Stimulated activated CD4-positive, alpha-beta T cell treated with anti-CD3 and anti-CD28 coated beads, Interleukin-12 subunit alpha, Interleukin-12 subunit beta, amount 100 ng/mL, for 24 hours (primary cell): ENCODE results near the gene CCDC40.

Source experiments
- DNase-seq, 2 experiments: peaks; one replicate each; pipeline ENCODE4 v3.0.0-alpha.2; 2020; ENCODE audit warnings: low read depth in 2 of 2

CCDC40 gene

DNA sequence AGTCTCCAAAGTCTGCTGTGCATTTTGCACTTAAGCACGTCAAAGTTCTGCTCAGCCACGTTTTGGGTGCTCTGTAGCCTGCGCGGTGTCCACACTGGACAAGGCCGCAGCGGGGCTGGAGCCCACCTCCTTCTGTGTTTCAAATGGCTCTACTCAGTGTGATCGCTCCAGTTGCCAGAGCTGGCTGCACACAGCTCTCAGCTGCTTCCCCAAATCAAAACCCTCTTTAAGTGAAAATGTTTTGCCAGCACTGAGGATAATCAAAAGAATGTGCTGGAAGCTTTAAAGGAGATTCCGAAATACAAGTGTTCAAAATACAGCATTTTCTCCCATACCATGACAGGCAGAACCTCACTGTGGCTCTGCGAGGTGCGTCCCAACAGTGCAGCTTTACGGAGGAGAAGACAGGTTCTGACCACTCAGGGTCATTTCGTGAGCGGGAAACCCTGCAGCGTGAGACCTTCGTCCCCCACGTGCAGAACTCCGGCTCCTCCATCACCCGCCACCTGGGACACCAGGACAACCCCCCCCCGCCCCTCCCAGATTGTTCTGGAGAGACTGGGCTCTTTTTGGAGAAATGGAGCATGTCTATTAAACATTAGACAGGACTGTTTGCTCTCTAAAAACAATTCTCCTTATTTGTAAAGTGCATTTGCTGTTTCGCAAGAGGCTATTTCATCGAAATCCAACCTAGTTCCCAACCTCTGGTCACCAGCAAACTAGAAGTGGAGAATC, 17.4 kb upstream of the CCDC40 start:
- no peak for DNase-seq

DNA sequence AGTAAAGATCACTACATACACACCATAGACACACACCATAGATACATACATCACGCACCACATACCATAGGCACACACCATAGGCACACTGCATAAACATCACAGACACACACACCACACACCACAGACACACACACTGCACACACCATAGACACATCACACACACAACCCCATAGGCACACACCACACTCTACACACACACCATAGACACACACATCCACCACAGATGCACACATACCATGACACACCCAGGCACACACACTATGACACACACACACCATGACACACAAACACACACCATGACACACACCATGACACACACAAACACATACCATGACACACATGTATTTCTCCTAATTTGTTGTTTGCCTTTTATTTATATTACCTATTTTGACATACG, 14.8 kb upstream of the CCDC40 start:
- DNase-seq: no peak

DNA sequence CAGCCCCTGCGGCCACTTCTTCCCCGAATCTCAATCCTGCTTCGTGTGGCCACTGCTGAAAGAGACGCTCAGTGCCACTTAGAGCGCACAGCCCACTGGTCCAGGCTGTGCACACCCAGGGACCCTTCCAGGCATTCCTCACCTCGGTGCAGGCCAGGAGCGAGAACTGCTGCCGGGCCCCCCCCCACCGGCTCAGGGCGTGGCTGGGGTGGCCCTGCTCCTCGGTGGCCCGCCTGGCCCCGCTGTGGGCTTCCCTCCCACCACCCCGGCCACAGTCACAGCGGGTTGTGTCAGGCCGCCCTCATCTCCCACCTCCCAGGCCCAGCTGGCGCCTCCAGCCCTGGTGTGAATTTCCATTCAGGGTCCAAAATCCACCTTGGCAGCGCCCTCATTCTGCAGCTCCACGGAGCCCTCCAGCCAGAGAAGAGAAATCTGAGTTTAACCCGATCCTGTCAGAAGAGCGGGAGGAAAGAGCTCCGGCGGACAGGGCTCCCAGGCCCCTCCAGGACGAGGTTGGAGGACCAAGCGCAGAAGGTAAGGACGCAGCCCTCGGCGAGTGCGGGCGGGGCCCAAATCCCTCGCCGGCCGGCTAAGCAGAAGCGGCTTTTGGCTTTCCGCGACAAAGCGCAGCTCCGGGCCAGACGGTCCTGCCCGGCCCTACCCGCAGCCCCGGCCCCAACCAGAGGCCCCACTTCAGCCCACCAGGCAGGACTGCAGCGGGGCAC, 12.8 kb upstream of the CCDC40 start:
- DNase-seq: no peak

DNA sequence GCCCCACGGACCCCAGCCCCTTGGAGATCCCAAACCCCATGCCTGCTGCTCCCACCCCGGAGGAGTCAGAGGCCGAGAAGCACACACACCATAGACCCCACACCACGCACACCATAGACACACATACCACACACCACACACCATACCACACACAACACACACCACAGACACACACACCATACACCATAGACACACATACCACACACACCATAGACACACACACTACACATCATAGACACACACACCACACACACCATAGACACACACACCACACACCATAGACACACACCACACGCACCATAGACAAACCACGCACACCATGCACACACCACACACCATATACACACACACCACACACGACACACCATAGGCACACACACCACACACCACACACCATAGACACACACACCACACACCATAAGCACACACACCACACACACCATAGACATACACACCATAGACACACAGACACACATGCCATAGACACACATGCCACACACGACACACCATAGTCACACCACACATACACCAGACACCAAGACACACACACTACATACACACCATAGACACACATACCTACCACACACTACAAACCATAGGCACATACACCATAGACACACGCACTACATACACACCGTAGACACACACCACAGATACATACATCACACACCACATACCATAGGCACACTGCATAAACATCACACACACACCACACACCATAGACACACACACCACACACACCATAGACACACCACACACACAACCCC, 12.1 kb upstream of the CCDC40 start:
- DNase-seq: no peak

DNA sequence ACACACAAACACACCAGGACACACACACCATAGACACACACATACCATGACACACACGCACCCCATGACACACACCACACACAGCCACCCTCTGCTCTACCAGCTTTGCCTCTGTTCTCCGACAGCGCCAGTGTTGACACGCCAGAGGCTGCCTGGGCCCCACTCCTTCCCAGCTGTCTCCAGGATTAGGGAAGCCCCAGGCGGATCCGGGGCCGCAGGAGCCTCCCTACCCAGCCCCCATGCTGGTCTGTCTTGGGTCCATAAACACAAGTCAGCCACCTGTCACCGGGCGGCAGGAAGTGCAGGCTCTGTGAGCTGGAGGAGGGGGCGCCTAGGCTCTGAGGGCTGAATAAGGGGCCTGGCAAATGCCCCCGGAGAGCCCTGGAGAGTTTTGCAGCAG, 11.3 kb upstream of the CCDC40 start:
- no peak for DNase-seq

DNA sequence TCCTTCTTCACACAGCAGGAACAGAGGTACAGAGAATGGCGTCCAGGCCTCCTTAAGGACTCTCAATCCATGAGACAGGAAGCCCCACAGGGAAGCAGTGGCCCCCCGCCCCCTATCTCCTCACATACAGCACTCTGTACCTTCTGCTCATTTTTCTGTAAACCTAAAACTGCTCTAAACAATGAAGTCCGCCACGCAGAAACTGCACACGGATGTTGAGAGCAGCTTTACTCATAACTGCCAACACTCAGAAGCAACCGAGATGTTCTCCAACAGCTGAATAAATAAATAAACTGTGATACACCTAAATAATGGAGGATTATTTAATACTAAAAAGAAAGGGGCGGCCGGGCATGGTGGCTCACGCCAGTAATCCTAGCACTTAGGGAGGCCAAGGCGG, 10.6 kb upstream of the CCDC40 start:
- no peak for DNase-seq

DNA sequence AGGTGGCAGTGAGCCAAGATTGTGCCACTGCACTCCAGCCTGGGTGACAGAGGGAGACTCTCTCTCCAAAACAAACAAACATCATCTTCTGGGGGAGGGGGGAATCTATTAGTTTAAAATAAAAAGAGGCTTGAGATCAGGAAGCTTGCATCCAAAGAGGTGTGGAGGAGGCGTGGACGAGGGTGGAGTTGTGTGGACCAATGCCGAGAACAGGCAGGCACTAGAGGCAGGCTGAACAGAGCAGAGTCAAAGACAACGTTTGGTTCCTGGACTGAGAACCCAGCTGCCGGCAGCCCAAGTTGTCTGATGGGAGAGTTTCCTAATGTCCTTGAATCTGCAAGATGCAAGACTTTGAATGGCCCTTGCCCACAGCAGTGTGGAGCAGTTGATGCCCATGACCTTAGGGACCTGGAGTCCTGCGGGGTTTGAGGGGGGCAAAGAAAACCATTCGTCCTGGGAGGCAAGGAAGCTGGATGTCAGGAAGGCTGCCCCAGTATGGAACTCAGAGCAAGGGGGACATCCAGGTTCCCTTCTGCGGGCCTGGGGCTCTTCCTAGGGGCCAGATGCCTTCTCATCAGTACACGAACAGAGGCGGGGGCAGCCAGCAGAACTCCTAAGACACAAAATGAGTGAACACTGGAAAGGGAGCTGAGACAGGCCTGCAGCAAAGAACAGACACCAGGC, 9.9 kb upstream of the CCDC40 start:
- DNase-seq: no peak

DNA sequence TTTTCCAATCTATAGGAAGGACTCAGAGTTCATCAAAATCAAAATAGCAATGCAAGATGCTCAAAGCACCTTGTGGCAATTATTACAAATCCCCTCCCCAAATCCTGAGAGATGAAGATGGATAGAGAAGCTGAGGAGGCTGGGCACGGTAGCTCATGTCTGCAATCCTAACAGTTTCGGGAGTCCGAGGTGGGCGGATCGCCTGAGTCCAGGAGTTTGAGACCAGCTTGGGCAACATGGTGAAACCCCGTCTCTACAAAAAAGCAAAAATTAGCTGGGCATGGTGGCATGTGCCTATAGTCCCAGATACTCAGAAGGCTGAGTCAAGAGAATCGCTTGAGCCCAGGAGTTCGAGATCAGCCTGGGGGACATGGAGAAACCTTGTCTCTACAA, 9.4 kb upstream of the CCDC40 start:
- DNase-seq: no peak

DNA sequence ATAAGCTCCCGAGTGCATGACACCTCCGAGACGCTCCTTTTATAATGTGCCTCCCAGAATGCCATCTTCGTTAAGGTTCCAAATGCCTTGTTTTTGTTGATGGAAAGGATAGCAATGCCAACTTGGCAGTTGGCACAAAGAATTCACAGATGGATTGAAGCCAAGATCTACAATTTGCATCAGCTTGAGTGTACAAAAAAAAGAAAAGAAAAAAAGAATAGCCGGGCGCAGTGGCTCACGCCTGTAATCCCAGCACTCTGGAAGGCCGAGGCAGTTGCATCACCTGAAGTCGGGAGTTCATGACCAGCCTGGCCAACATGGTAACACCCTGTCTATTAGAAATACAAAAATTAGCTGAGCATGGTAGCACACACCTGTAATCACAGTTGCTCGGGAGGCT, 8.4 kb upstream of the CCDC40 start:
- DNase-seq: no peak

DNA sequence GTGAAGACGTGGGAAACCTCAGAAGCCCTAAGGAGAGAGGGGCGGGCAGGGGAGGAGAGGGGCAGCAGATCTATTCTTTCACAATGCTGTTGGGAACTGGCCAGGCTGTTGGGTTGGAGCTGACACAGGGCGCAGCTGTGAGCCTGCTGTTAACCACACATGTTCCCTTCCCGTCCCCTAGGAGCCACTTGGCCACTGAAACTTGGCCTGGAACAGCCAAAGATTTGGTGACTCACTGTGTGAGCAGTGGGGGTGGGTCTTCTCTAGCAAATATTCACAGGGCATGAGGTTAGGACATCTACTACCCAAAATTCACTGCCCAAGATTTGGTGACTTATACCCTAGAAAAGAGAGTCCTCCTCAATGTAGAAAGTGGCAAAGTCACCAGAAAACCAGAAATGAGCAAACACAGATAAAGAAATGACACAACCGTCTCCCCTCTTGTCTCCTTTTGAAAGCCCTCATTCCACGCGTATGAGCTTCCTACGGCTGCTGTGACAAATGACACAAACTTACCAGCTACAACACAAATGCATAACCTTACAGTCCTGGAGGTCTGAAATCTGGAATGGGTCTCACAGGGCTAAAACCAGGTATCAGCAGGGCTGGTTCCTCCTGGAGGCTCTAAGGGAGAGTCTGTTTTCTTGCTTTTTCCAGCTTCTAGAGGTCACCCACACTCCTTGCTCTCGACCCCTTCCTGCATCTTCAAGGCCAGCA, 7.0 kb upstream of the CCDC40 start:
- DNase-seq: no peak

DNA sequence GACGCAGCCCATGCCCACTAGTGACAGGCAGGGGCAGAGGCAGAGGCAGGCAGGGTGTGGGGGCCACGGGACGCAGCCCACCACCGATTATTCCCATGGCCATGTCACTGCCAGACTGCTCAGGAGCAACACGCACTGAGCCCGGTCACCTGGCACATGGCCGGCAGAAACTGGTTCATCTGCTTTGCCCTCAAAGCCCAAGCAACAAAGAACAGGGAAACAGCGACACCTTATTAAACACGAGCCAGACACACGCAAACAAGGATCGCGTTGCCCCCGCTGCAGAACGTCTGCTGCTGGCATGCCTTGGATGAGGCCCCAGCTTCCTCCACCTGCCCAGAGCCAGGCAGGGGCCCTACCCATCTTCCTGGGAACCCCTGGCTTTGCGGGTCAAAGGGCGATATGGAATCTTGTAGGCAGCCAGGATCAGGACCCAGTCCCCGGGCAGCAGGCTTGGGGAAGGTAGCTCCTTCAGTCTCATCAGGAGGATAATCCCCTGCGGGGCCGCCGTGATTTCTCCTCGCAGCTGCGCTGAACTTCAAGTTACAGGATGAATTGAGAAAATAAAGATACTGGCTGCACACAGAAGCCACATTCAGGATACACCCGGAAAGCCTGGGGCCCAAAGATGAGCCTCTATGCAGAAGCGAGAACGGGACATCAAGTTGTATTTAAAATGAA, 5.6 kb upstream of the CCDC40 start:
- no peak for DNase-seq

DNA sequence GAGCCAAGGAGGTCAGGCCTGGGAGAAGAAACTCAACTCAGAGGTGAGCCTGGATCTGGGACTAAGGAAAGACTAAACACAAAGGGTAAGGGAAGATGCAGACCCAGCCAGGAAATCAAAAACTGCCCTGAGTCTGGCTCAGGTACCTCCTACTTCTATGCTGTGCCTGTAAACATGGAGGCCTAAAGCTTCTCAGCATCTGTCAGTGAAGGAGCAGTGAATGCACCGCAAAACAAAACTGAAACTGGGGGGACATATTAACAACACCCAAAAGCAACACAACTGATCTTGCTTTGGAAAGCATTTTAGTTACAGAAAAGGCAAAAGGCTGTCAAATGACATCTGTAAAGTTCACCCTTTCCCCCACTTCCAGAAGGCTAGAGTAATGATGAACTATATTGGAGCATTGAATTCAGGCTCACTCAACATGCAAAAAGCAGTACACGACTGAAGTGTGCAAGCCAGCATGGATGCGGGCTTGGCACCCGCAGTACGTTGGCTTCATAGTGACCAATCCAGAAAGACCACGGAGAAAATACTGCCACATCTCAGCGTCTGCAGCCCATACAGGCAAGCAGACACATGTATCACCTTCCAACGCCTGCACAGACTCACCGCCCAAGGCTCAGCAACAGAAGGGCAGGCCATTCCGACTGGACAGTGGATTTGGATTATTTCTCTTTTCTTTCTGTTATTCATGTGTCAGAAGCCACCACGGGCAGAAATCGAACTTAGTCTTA, 4.6 kb upstream of the CCDC40 start:
- DNase-seq: no peak

DNA sequence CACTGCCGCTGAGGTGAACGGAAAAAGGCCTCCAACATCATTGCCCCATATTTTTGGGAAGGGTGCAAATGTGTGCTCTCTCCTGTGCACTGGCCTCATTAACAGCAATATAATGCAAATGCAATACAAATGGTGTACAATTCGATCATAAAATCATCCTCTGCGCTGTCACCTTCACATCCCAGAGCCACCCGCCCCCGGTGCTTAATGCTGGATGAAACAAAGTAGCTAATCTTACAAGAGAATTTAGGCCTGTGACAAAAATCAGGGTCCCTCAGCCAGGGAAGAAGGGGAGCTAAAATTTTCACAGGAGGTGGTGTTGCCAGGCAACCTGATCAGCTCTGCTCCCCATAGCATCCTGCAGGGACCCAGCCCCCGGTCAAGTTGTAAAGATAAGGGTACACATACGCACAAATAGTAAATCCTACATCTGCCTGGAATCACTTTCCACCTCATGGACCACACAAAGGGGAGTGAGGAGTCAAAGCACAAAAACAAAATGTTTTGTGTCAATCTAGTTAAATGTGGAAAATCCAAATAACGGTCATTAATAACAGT, 3.7 kb upstream of the CCDC40 start:
- no peak for DNase-seq

DNA sequence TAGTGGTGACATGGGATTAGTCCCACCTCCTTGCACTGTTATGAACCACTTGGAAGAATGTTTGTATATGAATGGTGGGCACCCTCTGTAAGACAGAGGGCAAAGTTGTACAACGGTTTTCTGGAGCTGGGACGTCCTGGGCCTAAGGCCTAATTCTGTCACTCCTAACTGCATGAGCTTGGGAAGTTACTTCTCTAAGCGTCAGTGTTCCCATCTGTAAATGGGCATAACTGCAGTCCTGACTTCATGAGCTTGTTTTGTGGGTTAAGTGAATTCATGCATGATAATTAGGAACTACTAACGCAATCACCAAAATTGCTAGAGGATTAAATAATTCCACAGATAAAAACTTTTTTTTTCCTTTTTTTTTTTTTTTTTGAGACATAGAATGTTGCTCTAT, 2.6 kb upstream of the CCDC40 start:
- DNase-seq: no peak

DNA sequence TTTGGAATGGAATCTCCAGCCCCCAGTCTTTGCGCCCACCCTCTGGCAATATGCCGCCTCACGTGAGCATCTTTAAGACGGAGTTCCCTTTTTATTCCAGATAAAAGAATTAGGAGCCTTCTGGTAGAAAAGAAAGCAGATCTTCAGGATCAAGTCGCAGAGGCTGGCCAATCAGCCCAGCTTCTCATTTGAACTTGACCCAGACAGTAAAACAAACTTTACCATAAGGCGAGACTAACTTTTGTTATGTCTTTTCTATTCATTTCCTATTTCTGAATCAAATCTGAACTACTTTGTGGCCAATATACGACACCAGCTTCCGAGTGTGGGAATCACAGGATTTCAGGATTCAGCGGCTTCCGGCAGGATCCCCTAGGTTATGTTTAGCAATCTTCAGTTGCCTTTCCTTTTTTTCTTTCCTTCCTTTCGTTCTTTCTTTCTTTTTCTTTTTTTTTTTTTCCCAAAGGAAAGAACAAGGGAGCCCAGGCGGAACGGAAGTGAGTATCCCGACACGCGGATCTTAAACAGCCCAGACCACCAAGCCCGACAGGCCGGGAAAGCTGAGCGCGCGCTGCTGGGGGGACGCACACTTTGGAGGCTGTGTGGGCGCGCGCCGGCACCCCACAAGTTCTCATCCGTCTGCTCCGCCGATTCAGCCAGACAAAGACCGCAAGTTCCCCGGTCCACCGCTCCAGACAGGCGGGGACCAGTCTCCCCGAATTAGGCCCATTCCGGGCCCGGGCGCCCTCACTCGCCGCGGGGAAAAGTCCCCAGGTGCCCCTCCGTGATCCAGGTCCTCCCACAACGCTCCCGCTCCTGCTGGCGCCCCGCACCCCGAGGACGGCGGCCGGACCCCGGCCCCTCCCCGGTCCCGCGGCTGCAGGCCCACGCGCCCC, 1.4 kb upstream of the CCDC40 start:
- peak; percentile 1 to 11 for DNase-seq

DNA sequence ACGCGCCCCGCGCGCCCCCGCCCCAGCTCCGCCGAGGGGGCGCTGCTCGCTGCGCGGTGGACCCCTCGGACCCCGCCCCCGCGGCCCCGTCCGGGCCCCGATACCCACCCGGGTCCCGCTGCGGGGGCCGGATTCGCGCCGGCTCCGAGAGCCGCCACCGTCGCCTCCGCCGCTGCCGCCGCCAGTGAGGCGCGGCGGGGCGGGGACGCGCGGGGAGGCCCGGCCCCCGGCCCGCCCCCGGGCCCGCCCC, 830 bp upstream of the CCDC40 start, which contains the start of gene TBC1D16:
TBC1D16 (minus strand) TSS at position 186 of the 250 bp plus-strand sequence. CDS start 22,325 bp downstream, outside the sequence.
- DNase-seq: no peak

DNA sequence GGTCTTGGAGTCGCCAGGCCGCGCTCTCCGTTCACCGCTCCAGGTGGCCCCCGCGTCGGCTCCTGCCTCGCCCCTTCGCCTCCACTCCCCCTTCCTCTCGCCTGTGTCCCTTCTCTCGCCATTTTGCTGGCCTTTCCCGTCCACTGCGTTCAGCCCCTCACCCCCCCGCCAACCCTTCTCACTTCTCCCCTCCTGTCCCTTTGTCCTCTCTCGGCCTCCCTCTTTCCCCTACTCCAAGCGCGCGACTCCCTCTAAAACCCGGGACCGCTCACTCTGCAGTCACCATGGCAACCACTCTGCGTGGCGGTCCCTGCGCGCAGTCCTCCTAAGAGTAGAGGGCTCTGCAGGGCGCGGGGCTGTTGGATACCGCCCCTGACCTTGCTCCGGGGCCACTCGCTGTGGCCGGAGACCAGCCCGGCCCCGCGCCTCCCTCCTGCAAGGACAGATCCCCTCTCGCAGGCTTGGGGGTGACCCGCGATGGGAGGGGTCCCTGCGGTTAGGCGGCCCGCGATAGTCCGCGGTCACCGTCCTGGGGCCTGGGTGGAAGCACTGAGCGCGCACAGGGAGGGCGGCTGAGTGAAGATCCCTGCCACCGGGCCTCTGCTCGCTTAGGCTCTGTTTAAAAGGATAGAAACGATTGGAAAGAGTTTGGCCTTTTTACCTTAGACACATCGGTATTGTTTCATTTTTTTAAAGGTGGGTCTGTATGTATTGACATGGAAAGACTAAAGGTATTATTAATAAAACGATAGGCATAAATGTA, 454 bp downstream of the CCDC40 start:
- DNase-seq: peak; percentile 9 to 11

DNA sequence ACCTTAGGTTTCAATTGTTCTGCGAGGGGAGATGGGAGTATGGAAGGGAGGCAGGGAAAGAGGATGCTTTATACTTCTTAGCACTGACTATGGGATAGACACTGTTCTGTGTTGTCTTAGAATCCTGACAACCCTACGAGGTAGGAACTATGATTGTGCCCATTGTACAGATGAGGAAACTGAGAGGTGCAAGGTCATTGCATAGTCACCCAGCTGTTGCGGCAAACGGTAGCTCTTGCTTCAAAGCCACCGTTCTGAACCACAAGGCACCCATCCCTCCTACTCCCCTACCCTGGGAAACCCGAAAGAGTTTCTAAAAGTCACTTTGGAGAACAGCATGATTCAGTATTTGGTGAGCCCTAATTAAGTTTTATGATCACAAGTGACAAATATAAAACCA, 7.5 kb downstream of the CCDC40 start:
- DNase-seq: no peak
